GM12878 (cell line): Measurements from ENCODE around the gene DLG2.

Experiments used
- EP300 ChIP-seq, 2 experiments: fragments of 150-350 bp in 1 of 2; IDR thresholded peaks; 2 replicates each; pipeline ENCODE4 v1.6.1; 2011 to 2012; ENCODE audit warnings: low read depth in 2 of 2, low read length in 2 of 2, borderline replicate concordance in 1 of 2, improper control_type of control experiment in 1 of 2, inconsistent platforms in 1 of 2; ENCODE audit not compliant: control insufficient read depth in 1 of 2
- GABPA ChIP-seq: IDR thresholded peaks from 2 replicates; pipeline ENCODE4 v1.6.1; 2014; ENCODE audit warnings: antibody characterized with exemption, low read depth, mild to moderate bottlenecking, inconsistent platforms
- GATAD2B ChIP-seq: fragments of 450-650 bp; conservative IDR thresholded peaks from 2 replicates; pipeline ENCODE4 v1.6.1; 2017; ENCODE audit warnings: low read depth, mild to moderate bottlenecking, moderate library complexity
- KDM1A ChIP-seq: fragments of 200-600 bp; sonication (generic); IDR thresholded peaks from 2 replicates; pipeline ENCODE4 v1.6.1; 2016; ENCODE audit warnings: borderline replicate concordance
- POLR2AphosphoS5 ChIP-seq: IDR thresholded peaks from 2 replicates; pipeline ENCODE4 v1.6.1; 2011; ENCODE audit warnings: mild to moderate bottlenecking, low read length, inconsistent platforms
- RCOR1 ChIP-seq: conservative IDR thresholded peaks from 2 replicates; pipeline ENCODE4 v1.6.1; 2012; ENCODE audit warnings: low read depth, low read length, improper control_type of control experiment
- SP1 ChIP-seq: IDR thresholded peaks from one replicate; pipeline ENCODE4 v1.6.1; 2011; ENCODE audit warnings: low read depth, low read length
- TAF1 ChIP-seq: IDR thresholded peaks from 2 replicates; pipeline ENCODE4 v1.6.1; 2011; ENCODE audit warnings: mild to moderate bottlenecking, low read depth, low read length, borderline replicate concordance
- TF ChIP-seq, protein P1 (sequence below): IDR thresholded peaks from 2 replicates; pipeline ENCODE4 v1.6.1; 2012; ENCODE audit warnings: mild to moderate bottlenecking, low read depth, low read length
- TF ChIP-seq, protein P2 (sequence below), 3 experiments: IDR thresholded peaks in 2 of 3; conservative IDR thresholded peaks in 1 of 3; 2 replicates each; pipeline ENCODE4 v1.5.1; 2011; ENCODE audit warnings: low read depth in 3 of 3, low read length in 3 of 3, mild to moderate bottlenecking in 3 of 3, control low read depth in 2 of 3, moderate library complexity in 2 of 3, inconsistent platforms in 1 of 3, mixed read lengths in 1 of 3; ENCODE audit not compliant: control insufficient read depth in 2 of 3, insufficient read depth in 1 of 3; ENCODE audit errors: extremely low read depth in 1 of 3
- TF ChIP-seq, protein P3 (sequence below): fragments of 450-650 bp; IDR thresholded peaks from 2 replicates; pipeline ENCODE4 v1.6.1; 2017; ENCODE audit warnings: mild to moderate bottlenecking, low read depth, inconsistent platforms; ENCODE audit not compliant: poor library complexity, severe bottlenecking

DNA sequence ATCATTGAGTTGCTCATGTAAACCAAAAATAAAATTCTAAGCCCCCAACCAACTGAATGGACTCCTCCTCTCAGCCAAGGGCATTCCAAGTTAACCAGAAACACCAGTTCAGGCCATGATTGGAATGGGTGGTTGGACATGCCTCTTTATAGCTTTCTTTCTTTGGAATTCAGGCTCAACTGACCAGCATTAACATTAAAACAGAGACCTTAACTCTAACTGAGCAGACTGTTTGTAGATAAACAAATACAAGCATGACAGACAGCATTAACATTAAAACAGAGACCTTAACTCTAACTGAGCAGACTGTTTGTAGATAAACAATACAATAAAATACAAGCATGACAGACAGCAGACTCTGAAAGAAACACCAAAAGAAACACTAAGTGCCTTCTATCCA lies 278.2 kb downstream of the DLG2 start:
- TF ChIP-seq, protein P1, sequence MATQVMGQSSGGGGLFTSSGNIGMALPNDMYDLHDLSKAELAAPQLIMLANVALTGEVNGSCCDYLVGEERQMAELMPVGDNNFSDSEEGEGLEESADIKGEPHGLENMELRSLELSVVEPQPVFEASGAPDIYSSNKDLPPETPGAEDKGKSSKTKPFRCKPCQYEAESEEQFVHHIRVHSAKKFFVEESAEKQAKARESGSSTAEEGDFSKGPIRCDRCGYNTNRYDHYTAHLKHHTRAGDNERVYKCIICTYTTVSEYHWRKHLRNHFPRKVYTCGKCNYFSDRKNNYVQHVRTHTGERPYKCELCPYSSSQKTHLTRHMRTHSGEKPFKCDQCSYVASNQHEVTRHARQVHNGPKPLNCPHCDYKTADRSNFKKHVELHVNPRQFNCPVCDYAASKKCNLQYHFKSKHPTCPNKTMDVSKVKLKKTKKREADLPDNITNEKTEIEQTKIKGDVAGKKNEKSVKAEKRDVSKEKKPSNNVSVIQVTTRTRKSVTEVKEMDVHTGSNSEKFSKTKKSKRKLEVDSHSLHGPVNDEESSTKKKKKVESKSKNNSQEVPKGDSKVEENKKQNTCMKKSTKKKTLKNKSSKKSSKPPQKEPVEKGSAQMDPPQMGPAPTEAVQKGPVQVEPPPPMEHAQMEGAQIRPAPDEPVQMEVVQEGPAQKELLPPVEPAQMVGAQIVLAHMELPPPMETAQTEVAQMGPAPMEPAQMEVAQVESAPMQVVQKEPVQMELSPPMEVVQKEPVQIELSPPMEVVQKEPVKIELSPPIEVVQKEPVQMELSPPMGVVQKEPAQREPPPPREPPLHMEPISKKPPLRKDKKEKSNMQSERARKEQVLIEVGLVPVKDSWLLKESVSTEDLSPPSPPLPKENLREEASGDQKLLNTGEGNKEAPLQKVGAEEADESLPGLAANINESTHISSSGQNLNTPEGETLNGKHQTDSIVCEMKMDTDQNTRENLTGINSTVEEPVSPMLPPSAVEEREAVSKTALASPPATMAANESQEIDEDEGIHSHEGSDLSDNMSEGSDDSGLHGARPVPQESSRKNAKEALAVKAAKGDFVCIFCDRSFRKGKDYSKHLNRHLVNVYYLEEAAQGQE, result no peak
- TF ChIP-seq POLR2AphosphoS5 (no peak), EP300 (IDR thresholded peaks at IDR 0.05; ENCODE audit: borderline replicate concordance in 1 of 2, control insufficient read depth in 1 of 2, low read depth in 2 of 2, low read length in 2 of 2) (no peak), RCOR1 (no peak), GATAD2B (no peak), TAF1 (no peak), SP1 (no peak), GABPA (no peak), KDM1A (no peak)
- TF ChIP-seq, protein P2, sequence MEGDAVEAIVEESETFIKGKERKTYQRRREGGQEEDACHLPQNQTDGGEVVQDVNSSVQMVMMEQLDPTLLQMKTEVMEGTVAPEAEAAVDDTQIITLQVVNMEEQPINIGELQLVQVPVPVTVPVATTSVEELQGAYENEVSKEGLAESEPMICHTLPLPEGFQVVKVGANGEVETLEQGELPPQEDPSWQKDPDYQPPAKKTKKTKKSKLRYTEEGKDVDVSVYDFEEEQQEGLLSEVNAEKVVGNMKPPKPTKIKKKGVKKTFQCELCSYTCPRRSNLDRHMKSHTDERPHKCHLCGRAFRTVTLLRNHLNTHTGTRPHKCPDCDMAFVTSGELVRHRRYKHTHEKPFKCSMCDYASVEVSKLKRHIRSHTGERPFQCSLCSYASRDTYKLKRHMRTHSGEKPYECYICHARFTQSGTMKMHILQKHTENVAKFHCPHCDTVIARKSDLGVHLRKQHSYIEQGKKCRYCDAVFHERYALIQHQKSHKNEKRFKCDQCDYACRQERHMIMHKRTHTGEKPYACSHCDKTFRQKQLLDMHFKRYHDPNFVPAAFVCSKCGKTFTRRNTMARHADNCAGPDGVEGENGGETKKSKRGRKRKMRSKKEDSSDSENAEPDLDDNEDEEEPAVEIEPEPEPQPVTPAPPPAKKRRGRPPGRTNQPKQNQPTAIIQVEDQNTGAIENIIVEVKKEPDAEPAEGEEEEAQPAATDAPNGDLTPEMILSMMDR (IDR thresholded peaks at IDR 0.05 in 2 of 3, conservative IDR thresholded peaks at IDR 0.05 in 1 of 3; ENCODE audit: control insufficient read depth in 2 of 3, extremely low read depth in 1 of 3, insufficient read depth in 1 of 3, low read depth in 3 of 3, low read length in 3 of 3), result no peak
- TF ChIP-seq, protein P3, sequence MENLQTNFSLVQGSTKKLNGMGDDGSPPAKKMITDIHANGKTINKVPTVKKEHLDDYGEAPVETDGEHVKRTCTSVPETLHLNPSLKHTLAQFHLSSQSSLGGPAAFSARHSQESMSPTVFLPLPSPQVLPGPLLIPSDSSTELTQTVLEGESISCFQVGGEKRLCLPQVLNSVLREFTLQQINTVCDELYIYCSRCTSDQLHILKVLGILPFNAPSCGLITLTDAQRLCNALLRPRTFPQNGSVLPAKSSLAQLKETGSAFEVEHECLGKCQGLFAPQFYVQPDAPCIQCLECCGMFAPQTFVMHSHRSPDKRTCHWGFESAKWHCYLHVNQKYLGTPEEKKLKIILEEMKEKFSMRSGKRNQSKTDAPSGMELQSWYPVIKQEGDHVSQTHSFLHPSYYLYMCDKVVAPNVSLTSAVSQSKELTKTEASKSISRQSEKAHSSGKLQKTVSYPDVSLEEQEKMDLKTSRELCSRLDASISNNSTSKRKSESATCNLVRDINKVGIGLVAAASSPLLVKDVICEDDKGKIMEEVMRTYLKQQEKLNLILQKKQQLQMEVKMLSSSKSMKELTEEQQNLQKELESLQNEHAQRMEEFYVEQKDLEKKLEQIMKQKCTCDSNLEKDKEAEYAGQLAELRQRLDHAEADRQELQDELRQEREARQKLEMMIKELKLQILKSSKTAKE, result no peak
